Liver (tissue), 3 donors: ENCODE measurements around the gene RFPL1.
A peak's percentile ranks its signal among the peaks of the same experiment; 100 is the strongest.

Experiments used
- GABPA ChIP-seq, 2 donors: IDR thresholded peaks in 1 of 2; conservative IDR thresholded peaks in 1 of 2; 2 replicates each; pipeline ENCODE4 v1.6.1; 2016; ENCODE audit warnings: antibody characterized with exemption in 2 of 2, mild to moderate bottlenecking in 1 of 2, moderate library complexity in 1 of 2
- JUND ChIP-seq, 2 donors: IDR thresholded peaks; 2 replicates each; pipeline ENCODE4 v1.6.1; 2016; ENCODE audit warnings: antibody characterized with exemption in 2 of 2
- RAD21 ChIP-seq, 2 donors: IDR thresholded peaks; 2 replicates each; pipeline ENCODE4 v1.6.1; 2016; ENCODE audit warnings: antibody characterized with exemption in 2 of 2, mild to moderate bottlenecking in 2 of 2
- RXRA ChIP-seq, 2 donors: IDR thresholded peaks; 2 replicates each; pipeline ENCODE4 v1.6.1; 2017 to 2018; ENCODE audit warnings: antibody characterized with exemption in 2 of 2, mild to moderate bottlenecking in 1 of 2
- SP1 ChIP-seq: IDR thresholded peaks from 2 replicates; pipeline ENCODE4 v1.6.1; 2018; ENCODE audit warnings: antibody characterized with exemption, mild to moderate bottlenecking
- YY1 ChIP-seq: IDR thresholded peaks from 2 replicates; pipeline ENCODE4 v1.6.1; 2016; ENCODE audit warnings: antibody characterized with exemption, mild to moderate bottlenecking
- TF ChIP-seq, protein P1 (sequence below): IDR thresholded peaks from 2 replicates; pipeline ENCODE4 v1.6.1; 2016; ENCODE audit warnings: antibody characterized with exemption, mild to moderate bottlenecking
- TF ChIP-seq, protein P2 (sequence below): IDR thresholded peaks from 2 replicates; pipeline ENCODE4 v1.6.1; 2016; ENCODE audit warnings: antibody characterized with exemption
- TF ChIP-seq, protein P3 (sequence below): fragments of 150-350 bp; IDR thresholded peaks from 2 replicates; pipeline ENCODE4 v1.5.1; 2017; ENCODE audit warnings: improper control_type of control experiment, low read depth, low read length; ENCODE audit not compliant: missing input control
- TF ChIP-seq, protein P4 (sequence below): IDR thresholded peaks from 2 replicates; pipeline ENCODE4 v1.6.1; 2016; ENCODE audit warnings: antibody characterized with exemption
- donor health status: healthy.
- donor health status: healthy.

DNA sequence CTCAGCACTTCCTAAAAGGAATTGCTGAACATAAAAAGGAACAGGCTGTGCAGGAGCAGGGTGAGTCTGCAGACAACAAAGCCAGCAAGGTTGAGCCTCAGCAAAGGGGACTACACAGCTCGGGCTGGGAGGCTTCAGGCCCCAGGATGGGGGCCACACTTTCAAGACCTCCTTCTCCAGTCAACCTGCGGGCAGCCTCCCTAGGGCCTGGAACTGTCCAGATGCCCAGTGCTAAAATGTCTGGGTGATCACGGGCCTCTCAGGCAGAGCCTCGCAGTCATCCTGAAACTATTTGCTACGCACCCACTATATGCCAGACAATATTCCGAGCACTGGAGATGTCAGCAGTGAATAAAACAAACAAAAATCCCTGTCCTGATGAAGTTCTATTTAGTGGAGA, 37.7 kb downstream of the RFPL1 start:
- TF ChIP-seq RXRA (IDR thresholded peaks at IDR 0.05) (no peak), YY1 (no peak), GABPA (IDR thresholded peaks at IDR 0.05 in 1 of 2, conservative IDR thresholded peaks at IDR 0.05 in 1 of 2) (no peak), JUND (IDR thresholded peaks at IDR 0.05) (no peak), SP1 (no peak), RAD21 (IDR thresholded peaks at IDR 0.05) (no peak)
- TF ChIP-seq, protein P1, sequence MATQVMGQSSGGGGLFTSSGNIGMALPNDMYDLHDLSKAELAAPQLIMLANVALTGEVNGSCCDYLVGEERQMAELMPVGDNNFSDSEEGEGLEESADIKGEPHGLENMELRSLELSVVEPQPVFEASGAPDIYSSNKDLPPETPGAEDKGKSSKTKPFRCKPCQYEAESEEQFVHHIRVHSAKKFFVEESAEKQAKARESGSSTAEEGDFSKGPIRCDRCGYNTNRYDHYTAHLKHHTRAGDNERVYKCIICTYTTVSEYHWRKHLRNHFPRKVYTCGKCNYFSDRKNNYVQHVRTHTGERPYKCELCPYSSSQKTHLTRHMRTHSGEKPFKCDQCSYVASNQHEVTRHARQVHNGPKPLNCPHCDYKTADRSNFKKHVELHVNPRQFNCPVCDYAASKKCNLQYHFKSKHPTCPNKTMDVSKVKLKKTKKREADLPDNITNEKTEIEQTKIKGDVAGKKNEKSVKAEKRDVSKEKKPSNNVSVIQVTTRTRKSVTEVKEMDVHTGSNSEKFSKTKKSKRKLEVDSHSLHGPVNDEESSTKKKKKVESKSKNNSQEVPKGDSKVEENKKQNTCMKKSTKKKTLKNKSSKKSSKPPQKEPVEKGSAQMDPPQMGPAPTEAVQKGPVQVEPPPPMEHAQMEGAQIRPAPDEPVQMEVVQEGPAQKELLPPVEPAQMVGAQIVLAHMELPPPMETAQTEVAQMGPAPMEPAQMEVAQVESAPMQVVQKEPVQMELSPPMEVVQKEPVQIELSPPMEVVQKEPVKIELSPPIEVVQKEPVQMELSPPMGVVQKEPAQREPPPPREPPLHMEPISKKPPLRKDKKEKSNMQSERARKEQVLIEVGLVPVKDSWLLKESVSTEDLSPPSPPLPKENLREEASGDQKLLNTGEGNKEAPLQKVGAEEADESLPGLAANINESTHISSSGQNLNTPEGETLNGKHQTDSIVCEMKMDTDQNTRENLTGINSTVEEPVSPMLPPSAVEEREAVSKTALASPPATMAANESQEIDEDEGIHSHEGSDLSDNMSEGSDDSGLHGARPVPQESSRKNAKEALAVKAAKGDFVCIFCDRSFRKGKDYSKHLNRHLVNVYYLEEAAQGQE: peak; percentile 27
- TF ChIP-seq, protein P2, sequence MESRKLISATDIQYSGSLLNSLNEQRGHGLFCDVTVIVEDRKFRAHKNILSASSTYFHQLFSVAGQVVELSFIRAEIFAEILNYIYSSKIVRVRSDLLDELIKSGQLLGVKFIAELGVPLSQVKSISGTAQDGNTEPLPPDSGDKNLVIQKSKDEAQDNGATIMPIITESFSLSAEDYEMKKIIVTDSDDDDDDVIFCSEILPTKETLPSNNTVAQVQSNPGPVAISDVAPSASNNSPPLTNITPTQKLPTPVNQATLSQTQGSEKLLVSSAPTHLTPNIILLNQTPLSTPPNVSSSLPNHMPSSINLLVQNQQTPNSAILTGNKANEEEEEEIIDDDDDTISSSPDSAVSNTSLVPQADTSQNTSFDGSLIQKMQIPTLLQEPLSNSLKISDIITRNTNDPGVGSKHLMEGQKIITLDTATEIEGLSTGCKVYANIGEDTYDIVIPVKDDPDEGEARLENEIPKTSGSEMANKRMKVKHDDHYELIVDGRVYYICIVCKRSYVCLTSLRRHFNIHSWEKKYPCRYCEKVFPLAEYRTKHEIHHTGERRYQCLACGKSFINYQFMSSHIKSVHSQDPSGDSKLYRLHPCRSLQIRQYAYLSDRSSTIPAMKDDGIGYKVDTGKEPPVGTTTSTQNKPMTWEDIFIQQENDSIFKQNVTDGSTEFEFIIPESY: no peak
- TF ChIP-seq, protein P3, sequence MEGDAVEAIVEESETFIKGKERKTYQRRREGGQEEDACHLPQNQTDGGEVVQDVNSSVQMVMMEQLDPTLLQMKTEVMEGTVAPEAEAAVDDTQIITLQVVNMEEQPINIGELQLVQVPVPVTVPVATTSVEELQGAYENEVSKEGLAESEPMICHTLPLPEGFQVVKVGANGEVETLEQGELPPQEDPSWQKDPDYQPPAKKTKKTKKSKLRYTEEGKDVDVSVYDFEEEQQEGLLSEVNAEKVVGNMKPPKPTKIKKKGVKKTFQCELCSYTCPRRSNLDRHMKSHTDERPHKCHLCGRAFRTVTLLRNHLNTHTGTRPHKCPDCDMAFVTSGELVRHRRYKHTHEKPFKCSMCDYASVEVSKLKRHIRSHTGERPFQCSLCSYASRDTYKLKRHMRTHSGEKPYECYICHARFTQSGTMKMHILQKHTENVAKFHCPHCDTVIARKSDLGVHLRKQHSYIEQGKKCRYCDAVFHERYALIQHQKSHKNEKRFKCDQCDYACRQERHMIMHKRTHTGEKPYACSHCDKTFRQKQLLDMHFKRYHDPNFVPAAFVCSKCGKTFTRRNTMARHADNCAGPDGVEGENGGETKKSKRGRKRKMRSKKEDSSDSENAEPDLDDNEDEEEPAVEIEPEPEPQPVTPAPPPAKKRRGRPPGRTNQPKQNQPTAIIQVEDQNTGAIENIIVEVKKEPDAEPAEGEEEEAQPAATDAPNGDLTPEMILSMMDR: no peak
- TF ChIP-seq, protein P4, sequence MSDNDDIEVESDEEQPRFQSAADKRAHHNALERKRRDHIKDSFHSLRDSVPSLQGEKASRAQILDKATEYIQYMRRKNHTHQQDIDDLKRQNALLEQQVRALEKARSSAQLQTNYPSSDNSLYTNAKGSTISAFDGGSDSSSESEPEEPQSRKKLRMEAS: no peak
